ENCODE results near the gene CCDC59. TPM values are rescaled to one million over a fixed set of nuclear protein-coding genes. Genes with fewer than 3 reads are reported as not detected.

CCDC59 gene
- polyA plus RNA-seq, 1 of the 3 experiments (the other 2 are of a cell fraction): 28.0 TPM

- H4K20me1 ChIP-seq (ENCODE audit: insufficient read depth): no peaks in the 10 kb centered on the region
- H3K9me2 ChIP-seq: no peaks in the 10 kb centered on the region
- H3K27me3 ChIP-seq (ENCODE audit: insufficient read depth): no peaks in the 10 kb centered on the region
- H2AFZ ChIP-seq (ENCODE audit: low read depth): no peak overlapping the region
- DNase-seq: no peak
- H3K4me3 ChIP-seq (ENCODE audit: low read depth in 2 of 2, low read length in 1 of 2): no peak overlapping the region
- no peak overlapping the region for H3K27ac ChIP-seq (ENCODE audit: low read depth in 2 of 2, low read length in 1 of 2)
- TF ChIP-seq, protein P1, sequence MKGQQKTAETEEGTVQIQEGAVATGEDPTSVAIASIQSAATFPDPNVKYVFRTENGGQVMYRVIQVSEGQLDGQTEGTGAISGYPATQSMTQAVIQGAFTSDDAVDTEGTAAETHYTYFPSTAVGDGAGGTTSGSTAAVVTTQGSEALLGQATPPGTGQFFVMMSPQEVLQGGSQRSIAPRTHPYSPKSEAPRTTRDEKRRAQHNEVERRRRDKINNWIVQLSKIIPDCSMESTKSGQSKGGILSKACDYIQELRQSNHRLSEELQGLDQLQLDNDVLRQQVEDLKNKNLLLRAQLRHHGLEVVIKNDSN (IDR thresholded peaks at IDR 0.05; ENCODE audit: borderline replicate concordance, low read depth): no peak
- no peak for TF ChIP-seq GATA2 (CRISPR knock-in tag; IDR thresholded peaks at IDR 0.05)
- TF ChIP-seq RFX5 (IDR thresholded peaks at IDR 0.05; ENCODE audit: low read length): no peak
- no peak for TF ChIP-seq CHD2 (IDR thresholded peaks at IDR 0.05; ENCODE audit: low read length, partially characterized antibody)
- no peaks in the 10 kb centered on the region; the same call in 1 of the 2 replicates for H3K9me3 ChIP-seq
- H3K9ac ChIP-seq: no peak overlapping the region
- H3K36me3 ChIP-seq (replicated peaks in 1 of 2; ENCODE audit: control insufficient read depth in 1 of 2, insufficient read depth in 2 of 2, low read length in 1 of 2): no peaks in the 10 kb centered on the region
- H3K4me1 ChIP-seq (ENCODE audit: control insufficient read depth in 1 of 2, insufficient read depth in 2 of 2, low read depth in 1 of 2, low read length in 1 of 2): no peaks in the 10 kb centered on the region
- CTCF ChIA-PET: interaction anchor here (1.0 to 1.1 kb wide), 2 partner anchors 29 to 719 kb away, joined by 3 read pairs; partner anchors contain the start of genes CCDC59 and METTL25
- no peaks in the 10 kb centered on the region for H3K79me2 ChIP-seq (ENCODE audit: insufficient read depth)
- no peak overlapping the region for H3K4me2 ChIP-seq
- WGBS (ENCODE audit: low lambda C conversion rate): 6% methylated on average over 1 of the region's 1 CpG
- POLR2A ChIA-PET: no interaction called here
- H3F3A ChIP-seq (replicated peaks; ENCODE audit: insufficient read depth): no peaks in the 10 kb centered on the region
These were observed 28.7 kb downstream of the CCDC59 start for GRCh38 chr12:82329508-82329907.

- H3F3A ChIP-seq (replicated peaks; ENCODE audit: insufficient read depth): no peaks in the 10 kb centered on the region
- H3K79me2 ChIP-seq (ENCODE audit: insufficient read depth): no peaks in the 10 kb centered on the region
- no peak overlapping the region; a peak in 1 of 4 replicates for H3K4me3 ChIP-seq (ENCODE audit: low read depth in 2 of 2, low read length in 1 of 2)
- TF ChIP-seq JUND (IDR thresholded peaks at IDR 0.05) (no peak), PBX3 (IDR thresholded peaks at IDR 0.05) (no peak), RAD21 (IDR thresholded peaks at IDR 0.05; ENCODE audit: low read length) (no peak), USF2 (IDR thresholded peaks at IDR 0.05; ENCODE audit: borderline replicate concordance, low read depth, low read length) (no peak), TCF12 (IDR thresholded peaks at IDR 0.05) (no peak), MXI1 (IDR thresholded peaks at IDR 0.05; ENCODE audit: low read depth, low read length) (no peak), NRF1 (IDR thresholded peaks at IDR 0.05; ENCODE audit: low read depth, low read length) (no peak), SIN3A (IDR thresholded peaks at IDR 0.05; ENCODE audit: borderline replicate concordance, low read depth, low read length) (no peak)
- TF ChIP-seq, protein P1 (IDR thresholded peaks at IDR 0.05; ENCODE audit: borderline replicate concordance, low read depth): no peak
- H3K9me3 ChIP-seq: no peaks in the 10 kb centered on the region; the same call in 1 of the 2 replicates
- no peaks in the 10 kb centered on the region for H4K20me1 ChIP-seq (ENCODE audit: insufficient read depth)
- H3K9me2 ChIP-seq: no peaks in the 10 kb centered on the region
- H3K27me3 ChIP-seq (ENCODE audit: insufficient read depth): no peaks in the 10 kb centered on the region
- 0 out of 2 replicates have a peak overlapping the region, but pooled peaks have one; percentile 24 for H2AFZ ChIP-seq (ENCODE audit: low read depth)
- POLR2A ChIA-PET: no interaction called here
- no peaks in the 10 kb centered on the region for H3K4me1 ChIP-seq (ENCODE audit: control insufficient read depth in 1 of 2, insufficient read depth in 2 of 2, low read depth in 1 of 2, low read length in 1 of 2)
- no peak overlapping the region for H3K27ac ChIP-seq (ENCODE audit: low read depth in 2 of 2, low read length in 1 of 2)
- no peaks in the 10 kb centered on the region for H3K36me3 ChIP-seq (replicated peaks in 1 of 2; ENCODE audit: control insufficient read depth in 1 of 2, insufficient read depth in 2 of 2, low read length in 1 of 2)
- no peak overlapping the region for H3K4me2 ChIP-seq
- WGBS (ENCODE audit: low lambda C conversion rate): 17% methylated on average over 1 of the region's 1 CpG
- DNase-seq: no peak
- CTCF ChIA-PET: interaction anchor here (1.2 to 2.0 kb wide), 6 partner anchors 8 to 686 kb away, joined by 3 to 7 read pairs (median 4); partner anchors contain the start of genes CCDC59 and METTL25
- H3K9ac ChIP-seq: no peak overlapping the region
These were observed 30.3 kb downstream of the CCDC59 start for GRCh38 chr12:82327861-82328260.
